ENCODE results near the gene VEZF1.

VEZF1 gene

GRCh38 chr17:57949649-57950048 lies 38.4 kb downstream of the VEZF1 start:
- no peak for DNase-seq (ENCODE audit: low spot score)

GRCh38 chr17:57948555-57949420 lies 39.3 kb downstream of the VEZF1 start:
- peak; percentile 78 for DNase-seq (ENCODE audit: low spot score)

- DNase-seq (ENCODE audit: low spot score) = peak; percentile 54
These were observed 39.9 kb downstream of the VEZF1 start for GRCh38 chr17:57948169-57948554.

DNA sequence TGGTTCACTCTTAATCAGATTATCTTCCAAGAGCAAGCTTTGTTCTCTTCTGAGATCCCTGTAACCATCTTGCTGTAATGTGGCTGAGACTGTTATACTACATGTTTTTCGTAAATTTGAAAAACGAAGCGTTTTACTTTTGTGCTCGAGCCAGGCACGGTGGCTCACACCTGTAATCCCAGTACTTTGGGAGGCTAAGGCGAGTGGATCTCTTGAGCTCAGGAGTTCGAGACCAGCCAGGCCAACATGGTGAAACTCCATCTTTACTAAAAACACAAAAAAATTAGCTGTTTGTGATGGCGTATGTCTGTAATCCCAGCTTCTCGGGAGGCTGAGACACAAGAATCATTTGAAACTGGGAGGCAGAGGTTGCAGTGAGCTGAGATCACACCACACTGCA lies 40.7 kb downstream of the VEZF1 start:
- DNase-seq (ENCODE audit: low spot score) = no peak

GRCh38 chr17:57946798-57947358 lies 41.2 kb downstream of the VEZF1 start:
- peak; percentile 60 for DNase-seq (ENCODE audit: low spot score)

DNA sequence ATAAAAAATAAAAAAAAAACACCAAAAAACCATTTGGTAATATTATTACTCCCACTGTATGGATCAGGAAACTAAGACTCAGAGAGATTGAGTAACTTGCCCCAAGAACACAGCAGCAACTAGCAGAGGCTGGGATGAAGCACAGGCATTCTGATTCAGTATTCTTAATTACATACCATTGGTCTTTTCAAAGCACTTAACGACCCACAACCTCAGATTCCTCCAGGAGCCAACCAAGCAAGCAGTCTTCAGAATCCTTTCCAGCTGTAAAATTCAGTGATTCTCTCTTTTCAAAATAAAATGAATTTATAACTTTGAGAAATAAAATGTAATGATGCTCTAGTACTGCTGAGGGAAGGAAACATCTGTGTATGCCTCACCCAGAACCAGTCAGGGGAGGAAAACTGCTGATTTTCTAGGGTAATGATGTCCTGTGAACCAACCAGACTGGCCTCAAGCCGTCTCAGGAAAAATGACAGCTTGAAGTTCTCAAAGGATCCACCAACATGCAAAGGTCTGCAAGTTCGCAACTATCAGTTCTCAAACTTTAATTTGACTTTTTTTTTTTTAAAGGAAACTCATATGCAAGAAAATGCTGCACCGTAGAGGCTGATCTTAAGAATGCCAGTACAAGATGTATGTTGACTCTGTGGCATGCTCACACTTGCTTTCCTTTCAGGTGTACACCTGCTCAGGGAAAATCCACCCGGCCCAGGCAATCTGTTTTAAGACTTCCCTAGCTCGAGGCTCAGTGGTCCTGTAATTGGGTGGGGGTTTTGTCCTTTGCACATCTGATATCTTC lies 41.9 kb downstream of the VEZF1 start:
- no peak for DNase-seq (ENCODE audit: low spot score)

DNA sequence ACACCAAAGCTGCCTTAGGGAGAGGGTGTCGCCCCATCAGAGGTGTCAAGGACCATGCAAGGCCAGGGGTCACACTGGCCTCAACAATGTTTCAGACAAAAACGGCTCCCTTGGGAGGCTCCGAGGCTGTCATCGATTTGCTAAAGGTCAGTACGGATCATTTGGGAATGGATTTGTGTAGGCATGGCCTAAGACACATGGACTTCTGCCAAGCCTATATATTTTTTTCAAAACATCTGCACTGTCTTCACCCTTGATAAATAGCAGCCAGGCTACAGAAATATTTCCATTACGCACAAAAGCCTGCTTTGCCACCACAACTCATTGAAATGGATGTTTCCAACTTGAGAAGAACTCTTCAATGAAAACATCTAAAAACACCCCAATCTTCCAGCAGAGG lies 43.1 kb downstream of the VEZF1 start:
- DNase-seq (ENCODE audit: low spot score) = no peak

GRCh38 chr17:57943645-57944044 lies 44.4 kb downstream of the VEZF1 start:
- DNase-seq (ENCODE audit: low spot score) = no peak

GRCh38 chr17:57943140-57943539 lies 44.9 kb downstream of the VEZF1 start:
- no peak for DNase-seq (ENCODE audit: low spot score)

GRCh38 chr17:57941384-57942370 lies 46.4 kb downstream of the VEZF1 start:
- DNase-seq (ENCODE audit: low spot score) = no peak

GRCh38 chr17:57940653-57941329 lies 47.3 kb downstream of the VEZF1 start:
- DNase-seq (ENCODE audit: low spot score) = peak; percentile 45

DNA sequence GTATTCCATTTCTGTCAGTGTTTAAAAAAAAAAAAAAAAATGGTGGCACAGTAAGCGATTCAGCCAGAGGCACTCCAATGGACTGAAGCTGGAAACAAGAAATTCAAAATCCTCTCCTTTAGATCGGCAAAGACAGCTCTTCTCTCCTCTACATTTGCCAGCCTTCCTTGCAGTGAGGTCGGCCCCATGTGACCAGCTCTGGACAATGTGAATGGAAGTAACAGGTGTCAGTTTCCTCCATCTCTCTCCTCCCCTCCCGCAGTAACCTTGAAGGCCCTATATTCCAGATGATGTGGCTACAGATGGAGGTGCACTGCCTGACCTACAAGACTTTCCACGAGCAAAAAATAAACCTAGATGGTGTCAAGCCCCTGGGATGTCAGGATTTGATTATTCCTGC lies 47.8 kb downstream of the VEZF1 start:
- peak; percentile 54 for DNase-seq (ENCODE audit: low spot score)

- no peak for DNase-seq (ENCODE audit: low spot score)
These were observed 48.3 kb downstream of the VEZF1 start for GRCh38 chr17:57939797-57940196.

DNA sequence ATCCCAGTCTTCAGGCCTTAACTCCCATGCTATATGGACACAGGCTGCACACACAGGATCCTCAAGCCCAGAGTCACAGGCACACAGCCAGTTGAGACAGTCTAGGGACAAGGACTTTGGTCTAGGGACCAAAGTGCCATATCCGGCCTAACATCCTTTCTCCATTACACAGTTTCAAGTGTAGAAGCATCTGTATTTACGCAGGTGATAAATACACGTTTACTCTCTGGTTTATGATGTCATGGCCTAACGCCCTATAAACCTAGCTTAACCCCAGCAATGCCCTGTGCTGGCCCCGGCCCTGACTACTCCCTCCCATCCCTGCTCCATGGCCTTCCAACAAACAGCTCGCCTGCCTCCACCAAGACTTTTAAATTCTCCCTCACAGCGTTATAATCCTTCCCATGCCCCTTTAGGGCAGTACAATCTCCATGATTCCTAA lies 50.0 kb downstream of the VEZF1 start:
- no peak for DNase-seq (ENCODE audit: low spot score)

DNA sequence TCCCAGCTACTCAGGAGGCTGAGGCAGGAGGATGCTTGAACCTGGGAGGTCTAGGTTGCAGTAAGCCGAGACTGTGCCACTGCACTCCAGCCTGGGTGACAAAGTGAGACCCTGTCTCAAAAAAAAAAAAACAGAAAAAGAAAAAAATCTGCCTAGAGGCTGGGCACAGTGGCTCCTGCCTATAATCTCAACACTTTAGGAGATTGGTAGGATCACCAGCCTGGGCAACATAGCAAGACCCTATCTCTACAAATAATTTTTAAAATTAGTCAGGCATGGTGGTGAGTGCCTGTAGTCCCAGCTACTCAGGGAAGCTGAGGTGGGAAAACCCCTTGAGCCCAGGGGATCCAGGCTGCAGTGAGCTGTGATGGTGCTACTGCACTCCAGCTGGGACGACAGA lies 50.6 kb downstream of the VEZF1 start:
- DNase-seq (ENCODE audit: low spot score) = no peak

- DNase-seq (ENCODE audit: low spot score) = peak; percentile 73
These were observed 51.9 kb downstream of the VEZF1 start for GRCh38 chr17:57935833-57936807.

- no peak for DNase-seq (ENCODE audit: low spot score)
These were observed 56.4 kb downstream of the VEZF1 start for GRCh38 chr17:57931488-57932137.

GRCh38 chr17:57930239-57930638 lies 57.8 kb downstream of the VEZF1 start:
- no peak for DNase-seq (ENCODE audit: low spot score)

DNA sequence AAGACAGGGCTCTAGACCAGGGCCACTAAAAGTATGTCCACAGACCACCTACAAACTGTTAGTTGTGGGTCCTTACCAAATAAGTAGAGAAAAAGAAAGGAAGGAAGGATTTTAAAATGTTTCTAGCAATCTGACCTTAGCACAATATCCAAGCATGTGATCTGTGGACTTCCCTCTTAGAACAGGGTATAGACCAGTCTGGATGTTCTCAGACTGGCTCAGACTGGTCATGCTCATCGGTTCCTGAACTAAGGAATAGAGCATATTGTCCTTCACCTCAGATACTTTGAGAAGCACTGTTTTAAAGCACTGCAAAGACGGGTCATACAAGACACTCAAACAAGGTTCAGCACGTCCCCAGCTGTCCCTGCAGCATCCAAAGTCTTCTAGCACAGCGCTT lies 58.7 kb downstream of the VEZF1 start:
- no peak for DNase-seq (ENCODE audit: low spot score)

All from cerebellar cortex (tissue), 1 donor.